Type B pancreatic cell (in vitro differentiated cells): Measurements from ENCODE around the gene LIMS2. TPM values are rescaled to one million over a fixed set of nuclear protein-coding genes. Genes with fewer than 3 reads are reported as not detected.

Source experiments
- DNase-seq: peaks from one replicate; pipeline ENCODE4 v3.0.0; 2021; ENCODE audit warnings: mixed read lengths; ENCODE audit not compliant: unreplicated experiment; ENCODE audit errors: extremely low spot score
- H3K27ac Mint-ChIP-seq: 2 replicates; pipeline ENCODE4 v1.8.0; 2021; ENCODE audit warnings: mild to moderate bottlenecking, mixed read lengths
- H3K27me3 Mint-ChIP-seq: 2 replicates; pipeline ENCODE4 v1.8.0; 2021; ENCODE audit warnings: mixed read lengths
- H3K36me3 Mint-ChIP-seq: 2 replicates; pipeline ENCODE4 v1.8.0; 2021; ENCODE audit warnings: mixed read lengths
- H3K4me1 Mint-ChIP-seq: one replicate; pipeline ENCODE4 v1.8.0; 2021; ENCODE audit warnings: mixed read lengths; ENCODE audit not compliant: unreplicated experiment
- H3K4me3 Mint-ChIP-seq: 2 replicates; pipeline ENCODE4 v1.8.0; 2021; ENCODE audit warnings: mild to moderate bottlenecking, mixed read lengths
- H3K9me3 Mint-ChIP-seq: 2 replicates; pipeline ENCODE4 v1.8.0; 2021; ENCODE audit warnings: mixed read lengths
- total RNA-seq: library from RNA; stranded (reverse); gene quantifications from 2 replicates; pipeline ENCODE4 v1.2.1, GENCODE V29; 2021; ENCODE audit warnings: low replicate concordance
- TF ChIP-seq, protein P1 (sequence below): fragments of 200-600 bp; sonication (generic); conservative IDR thresholded peaks from 2 replicates; pipeline ENCODE4 v1.5.0; 2021; ENCODE audit warnings: antibody characterized with exemption, mild to moderate bottlenecking

LIMS2 gene
- total RNA-seq, 1 donor from 2014 or later: 13.1 TPM

DNA sequence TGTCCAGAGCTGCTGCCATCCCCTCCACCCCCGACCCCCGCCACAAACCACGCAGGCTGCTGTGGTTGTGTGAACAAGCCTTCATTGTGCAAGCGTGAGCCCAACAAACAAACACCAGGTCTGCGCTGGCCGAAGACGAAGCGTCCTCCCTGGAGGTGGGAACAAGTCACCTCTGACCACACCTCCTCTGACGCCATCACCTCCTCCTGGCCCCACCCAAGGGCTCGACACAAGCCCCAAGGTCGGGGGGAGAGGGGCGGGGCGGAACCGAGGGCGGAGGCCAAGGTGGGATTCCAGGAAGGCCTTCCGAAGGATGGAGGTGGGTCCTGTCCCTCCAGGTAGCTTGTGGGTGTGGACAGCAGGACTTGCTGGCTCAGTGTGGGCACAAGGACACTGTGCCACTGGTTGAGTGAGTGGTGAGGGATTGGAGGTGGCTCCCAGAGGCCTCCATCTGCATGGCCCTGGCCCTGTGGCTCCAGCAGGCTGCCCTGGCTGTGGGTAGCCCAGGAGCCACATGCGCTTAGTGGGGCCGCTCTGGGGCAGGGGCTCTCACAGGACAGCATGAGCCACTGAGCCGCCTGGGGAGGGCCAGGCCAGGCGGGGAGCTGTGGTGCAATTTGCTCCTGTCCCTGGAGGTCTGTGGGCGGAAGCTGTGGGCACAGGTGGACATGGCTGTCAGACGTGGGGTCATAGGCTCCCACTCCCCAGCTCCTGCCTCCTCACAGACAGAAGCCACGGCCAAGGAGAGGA, 36.8 kb downstream of the LIMS2 start:
- H3K36me3 Mint-ChIP-seq: no peaks in the 10 kb centered on the region
- DNase-seq: no peak
- TF ChIP-seq, protein P1, sequence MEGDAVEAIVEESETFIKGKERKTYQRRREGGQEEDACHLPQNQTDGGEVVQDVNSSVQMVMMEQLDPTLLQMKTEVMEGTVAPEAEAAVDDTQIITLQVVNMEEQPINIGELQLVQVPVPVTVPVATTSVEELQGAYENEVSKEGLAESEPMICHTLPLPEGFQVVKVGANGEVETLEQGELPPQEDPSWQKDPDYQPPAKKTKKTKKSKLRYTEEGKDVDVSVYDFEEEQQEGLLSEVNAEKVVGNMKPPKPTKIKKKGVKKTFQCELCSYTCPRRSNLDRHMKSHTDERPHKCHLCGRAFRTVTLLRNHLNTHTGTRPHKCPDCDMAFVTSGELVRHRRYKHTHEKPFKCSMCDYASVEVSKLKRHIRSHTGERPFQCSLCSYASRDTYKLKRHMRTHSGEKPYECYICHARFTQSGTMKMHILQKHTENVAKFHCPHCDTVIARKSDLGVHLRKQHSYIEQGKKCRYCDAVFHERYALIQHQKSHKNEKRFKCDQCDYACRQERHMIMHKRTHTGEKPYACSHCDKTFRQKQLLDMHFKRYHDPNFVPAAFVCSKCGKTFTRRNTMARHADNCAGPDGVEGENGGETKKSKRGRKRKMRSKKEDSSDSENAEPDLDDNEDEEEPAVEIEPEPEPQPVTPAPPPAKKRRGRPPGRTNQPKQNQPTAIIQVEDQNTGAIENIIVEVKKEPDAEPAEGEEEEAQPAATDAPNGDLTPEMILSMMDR: no peak
- no peak overlapping the region for H3K4me3 Mint-ChIP-seq
- peak overlapping the region; percentile 29 for H3K27ac Mint-ChIP-seq
- no peaks in the 10 kb centered on the region for H3K4me1 Mint-ChIP-seq
- no peaks in the 10 kb centered on the region for H3K9me3 Mint-ChIP-seq
- H3K27me3 Mint-ChIP-seq: no peaks in the 10 kb centered on the region

DNA sequence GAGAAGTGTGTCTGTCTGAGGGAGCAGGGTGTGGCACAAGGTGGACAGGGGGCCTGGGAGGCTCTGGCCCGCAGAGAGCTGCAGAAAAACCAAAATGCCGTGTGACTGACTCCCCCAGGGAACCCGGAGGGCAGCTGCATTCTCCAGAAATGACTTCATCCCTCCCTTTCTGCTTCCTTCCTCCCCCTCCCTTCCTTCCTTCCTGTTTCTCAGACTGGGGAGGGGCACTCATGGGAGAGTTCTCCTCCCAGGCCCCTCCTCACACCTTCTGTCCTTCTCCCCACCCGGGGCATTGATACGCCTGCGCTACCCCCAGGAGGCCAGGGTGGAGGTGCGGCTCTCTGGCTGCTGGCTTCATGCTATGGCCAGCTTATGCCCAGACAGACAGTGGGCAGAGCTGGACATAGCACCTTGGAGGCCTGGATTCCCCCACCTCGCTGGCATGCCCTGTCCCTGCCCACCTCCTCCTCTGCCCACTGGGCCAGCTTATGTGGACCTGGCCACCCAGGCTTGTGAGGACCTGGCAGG, 37.5 kb downstream of the LIMS2 start:
- Mint-ChIP-seq H3K36me3 (no peaks in the 10 kb centered on the region), H3K4me3 (no peak overlapping the region), H3K4me1 (no peaks in the 10 kb centered on the region), H3K27ac (no peak overlapping the region), H3K27me3 (no peaks in the 10 kb centered on the region), H3K9me3 (no peaks in the 10 kb centered on the region)
- DNase-seq: no peak
- TF ChIP-seq, protein P1: no peak

DNA sequence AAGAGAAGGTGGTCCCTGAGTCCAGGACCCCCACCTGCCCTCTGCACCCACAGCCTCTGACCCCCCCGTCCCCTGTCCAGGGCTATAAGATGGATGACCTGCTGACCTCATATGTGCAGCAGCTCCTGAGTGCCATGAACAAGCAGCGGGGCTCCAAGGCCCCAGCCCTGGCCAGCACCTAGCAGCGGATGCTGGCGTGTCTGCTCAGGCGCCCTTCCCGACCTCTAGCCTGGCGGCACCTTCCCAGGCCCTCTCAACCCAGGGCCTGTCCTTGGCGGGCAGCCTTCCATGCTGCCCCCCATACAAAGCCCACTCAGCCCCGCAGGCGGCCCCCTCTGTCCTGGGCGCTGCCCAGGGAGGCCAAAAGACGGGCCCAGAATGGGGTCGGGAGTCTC, 38.1 kb downstream of the LIMS2 start:
- DNase-seq: no peak
- Mint-ChIP-seq H3K36me3 (no peaks in the 10 kb centered on the region), H3K27me3 (no peaks in the 10 kb centered on the region), H3K4me3 (no peak overlapping the region), H3K27ac (no peak overlapping the region), H3K9me3 (no peaks in the 10 kb centered on the region), H3K4me1 (no peaks in the 10 kb centered on the region)
- TF ChIP-seq, protein P1: no peak

DNA sequence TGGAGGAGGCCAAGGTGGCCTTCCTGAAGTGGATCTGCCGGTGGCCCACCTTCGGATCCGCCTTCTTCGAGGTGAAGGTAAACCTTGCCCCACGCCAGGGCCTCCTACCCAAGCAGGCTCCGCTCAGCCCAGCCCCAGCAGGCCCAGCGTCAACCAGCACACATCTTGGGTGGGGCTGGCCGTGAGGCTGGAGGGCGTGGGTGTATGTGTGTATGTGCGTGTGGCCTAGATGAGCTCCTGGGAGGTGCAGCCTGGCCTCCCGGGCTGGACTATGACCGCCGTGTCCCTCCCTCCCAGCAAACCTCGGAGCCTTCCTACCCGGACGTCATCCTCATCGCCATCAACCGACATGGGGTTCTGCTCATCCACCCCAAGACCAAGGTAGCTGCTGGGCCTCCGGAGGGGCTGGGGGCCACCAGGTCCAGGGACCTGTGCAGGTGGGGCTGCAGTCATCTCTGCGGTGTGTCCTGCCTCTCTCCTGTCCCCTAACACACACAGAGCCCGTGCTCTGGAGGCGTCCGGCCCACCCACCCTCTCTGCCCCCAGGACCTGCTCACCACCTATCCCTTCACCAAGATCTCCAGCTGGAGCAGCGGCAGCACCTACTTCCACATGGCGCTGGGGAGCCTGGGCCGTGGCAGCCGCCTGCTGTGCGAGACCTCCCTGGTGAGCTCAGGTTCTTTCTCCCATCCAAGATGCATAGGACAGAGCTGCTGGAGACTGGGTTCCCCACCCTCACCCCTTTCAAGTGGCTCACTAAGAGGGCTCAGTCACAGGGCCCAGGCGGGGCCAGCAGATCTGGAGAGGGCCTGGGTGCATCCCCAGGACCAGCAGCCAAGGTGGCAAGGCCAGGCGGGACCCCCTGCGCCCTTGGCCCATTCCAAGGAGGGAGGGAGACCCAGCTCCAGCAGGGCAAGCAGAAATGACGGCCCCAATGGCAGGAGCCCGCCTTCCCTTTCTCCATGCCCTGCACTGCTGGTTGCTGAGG, 38.8 kb downstream of the LIMS2 start:
- Mint-ChIP-seq H3K27me3 (no peaks in the 10 kb centered on the region), H3K4me3 (no peak overlapping the region), H3K36me3 (no peaks in the 10 kb centered on the region), H3K27ac (peak overlapping the region; percentile 62), H3K4me1 (no peaks in the 10 kb centered on the region), H3K9me3 (no peaks in the 10 kb centered on the region)
- no peak for DNase-seq
- TF ChIP-seq, protein P1: no peak

DNA sequence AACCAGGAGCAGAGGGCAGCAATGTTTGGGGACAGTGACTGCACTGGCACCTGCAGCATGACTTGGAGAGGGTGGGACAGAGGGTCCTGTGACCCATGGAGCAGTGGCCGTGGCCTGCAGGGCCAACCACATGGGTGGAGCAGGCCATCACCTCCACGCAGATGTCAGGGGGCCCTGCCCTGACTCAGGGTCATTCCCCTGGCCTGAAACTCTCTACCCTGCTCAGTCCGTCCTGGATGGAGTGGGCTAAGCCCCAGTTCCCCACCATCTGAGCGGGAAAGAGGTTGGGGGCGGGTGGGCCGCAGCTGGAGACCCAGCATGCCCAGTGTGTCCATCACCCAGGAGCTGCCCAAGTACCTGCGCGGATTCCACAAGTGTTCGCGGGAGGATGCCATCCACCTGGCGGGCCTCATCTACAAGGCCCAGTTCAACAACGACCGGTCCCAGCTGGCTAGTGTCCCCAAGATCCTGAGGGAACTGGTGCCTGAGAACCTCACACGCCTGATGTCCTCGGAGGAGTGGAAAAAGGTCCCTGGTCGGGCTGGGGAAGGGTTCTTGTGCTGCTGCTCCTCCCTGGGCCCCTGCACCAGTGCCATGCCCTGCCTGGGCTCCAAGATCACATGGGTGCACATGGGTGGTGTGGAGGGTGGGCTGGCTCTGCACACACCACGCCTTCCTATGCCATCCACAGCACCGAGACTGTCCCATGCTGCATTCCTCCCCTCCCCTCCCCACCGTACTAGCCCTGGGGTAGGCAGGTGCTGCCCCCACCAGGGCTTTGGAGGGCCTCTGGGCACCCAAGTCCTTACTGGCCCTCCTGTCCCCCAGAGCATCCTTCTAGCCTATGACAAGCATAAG, 39.7 kb downstream of the LIMS2 start:
- Mint-ChIP-seq H3K36me3 (no peaks in the 10 kb centered on the region), H3K27ac (no peak overlapping the region), H3K9me3 (no peaks in the 10 kb centered on the region), H3K4me3 (no peak overlapping the region), H3K27me3 (no peaks in the 10 kb centered on the region), H3K4me1 (no peaks in the 10 kb centered on the region)
- no peak for DNase-seq
- TF ChIP-seq, protein P1: no peak
